HFFc6 (cell line): ENCODE measurements around the gene BBS1. TPM values are rescaled to one million over a fixed set of nuclear protein-coding genes. Genes with fewer than 3 reads are reported as not detected.
A peak's percentile ranks its signal among the peaks of the same experiment; 100 is the strongest.

Experiments
- DNase-seq: peaks from one replicate; pipeline ENCODE4 v3.0.0-alpha.2; 2018
- H3K27ac Mint-ChIP-seq: 2 replicates; pipeline ENCODE4 v1.8.0; 2020; ENCODE audit warnings: mild to moderate bottlenecking, mixed read lengths
- H3K27me3 Mint-ChIP-seq: 2 replicates; pipeline ENCODE4 v1.8.0; 2021; ENCODE audit warnings: mild to moderate bottlenecking, moderate library complexity, mixed read lengths; ENCODE audit not compliant: insufficient read depth
- H3K36me3 Mint-ChIP-seq: 2 replicates; pipeline ENCODE4 v1.8.0; 2021; ENCODE audit warnings: low read depth, mixed read lengths
- H3K4me1 Mint-ChIP-seq: 2 replicates; pipeline ENCODE4 v1.8.0; 2020; ENCODE audit warnings: low read depth, mixed read lengths
- H3K4me3 Mint-ChIP-seq: 2 replicates; pipeline ENCODE4 v1.8.0; 2020; ENCODE audit warnings: mild to moderate bottlenecking, moderate library complexity, mixed read lengths
- H3K9me3 Mint-ChIP-seq: 2 replicates; pipeline ENCODE4 v1.8.0; 2020; ENCODE audit warnings: mild to moderate bottlenecking, mixed read lengths
- total RNA-seq, 6 experiments: library from RNA; stranded (reverse); fragmentation: NEBNext Ultra II Directional; extraction: Animal tissue kit (Norgen Biotek cat#: 25700); gene quantifications; 2 replicates in 1 of 6; 3 replicates in 5 of 6; pipeline ENCODE4 v1.2.3, GENCODE V29; 2021
- TF ChIP-seq, protein P1 (sequence below): fragments of 200-600 bp; sonication (generic); IDR thresholded peaks from 2 replicates; pipeline ENCODE4 v1.5.0; 2021; ENCODE audit warnings: antibody characterized with exemption, mild to moderate bottlenecking

The BBS1 gene
- total RNA-seq, 6 experiments from 2014 or later = 14.9 to 21.4 (median 17.3) TPM

DNA sequence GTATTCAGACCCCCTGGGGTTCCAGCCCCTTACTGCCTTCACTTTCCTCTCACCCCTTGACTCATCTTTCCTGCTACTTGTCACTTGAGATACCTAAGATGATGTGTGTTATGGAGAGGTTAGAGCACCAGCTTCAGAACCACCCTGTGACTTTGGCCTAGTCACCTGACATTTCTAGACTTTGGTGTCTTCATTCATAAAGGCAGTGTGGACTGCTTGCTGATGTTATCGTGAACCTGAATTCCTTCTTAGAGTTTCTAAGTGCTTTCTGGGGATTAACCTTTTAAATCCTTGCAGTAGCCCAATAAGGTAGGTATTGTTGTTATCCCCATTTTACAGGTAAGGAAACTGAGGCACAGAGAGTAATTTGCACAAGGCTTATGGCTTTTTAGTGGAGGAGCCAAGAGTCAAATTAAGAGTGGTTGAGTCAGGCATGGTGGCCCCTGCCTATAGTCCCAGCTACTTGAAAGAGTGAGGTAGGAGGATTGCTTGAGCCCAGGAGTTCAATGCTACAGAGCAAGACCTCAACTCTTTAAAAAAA lies 5.1 kb upstream of the BBS1 start:
- H3K4me1 Mint-ChIP-seq = no peaks in the 10 kb centered on the region
- TF ChIP-seq, protein P1, sequence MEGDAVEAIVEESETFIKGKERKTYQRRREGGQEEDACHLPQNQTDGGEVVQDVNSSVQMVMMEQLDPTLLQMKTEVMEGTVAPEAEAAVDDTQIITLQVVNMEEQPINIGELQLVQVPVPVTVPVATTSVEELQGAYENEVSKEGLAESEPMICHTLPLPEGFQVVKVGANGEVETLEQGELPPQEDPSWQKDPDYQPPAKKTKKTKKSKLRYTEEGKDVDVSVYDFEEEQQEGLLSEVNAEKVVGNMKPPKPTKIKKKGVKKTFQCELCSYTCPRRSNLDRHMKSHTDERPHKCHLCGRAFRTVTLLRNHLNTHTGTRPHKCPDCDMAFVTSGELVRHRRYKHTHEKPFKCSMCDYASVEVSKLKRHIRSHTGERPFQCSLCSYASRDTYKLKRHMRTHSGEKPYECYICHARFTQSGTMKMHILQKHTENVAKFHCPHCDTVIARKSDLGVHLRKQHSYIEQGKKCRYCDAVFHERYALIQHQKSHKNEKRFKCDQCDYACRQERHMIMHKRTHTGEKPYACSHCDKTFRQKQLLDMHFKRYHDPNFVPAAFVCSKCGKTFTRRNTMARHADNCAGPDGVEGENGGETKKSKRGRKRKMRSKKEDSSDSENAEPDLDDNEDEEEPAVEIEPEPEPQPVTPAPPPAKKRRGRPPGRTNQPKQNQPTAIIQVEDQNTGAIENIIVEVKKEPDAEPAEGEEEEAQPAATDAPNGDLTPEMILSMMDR = no peak
- H3K36me3 Mint-ChIP-seq = peaks cover 4% of the 10 kb centered on the region; the same call in 1 of the 2 replicates
- H3K4me3 Mint-ChIP-seq = no peak overlapping the region
- H3K27me3 Mint-ChIP-seq = no peaks in the 10 kb centered on the region; the same call in 1 of the 2 replicates
- H3K9me3 Mint-ChIP-seq = no peaks in the 10 kb centered on the region
- no peak for DNase-seq
- no peak overlapping the region for H3K27ac Mint-ChIP-seq

DNA sequence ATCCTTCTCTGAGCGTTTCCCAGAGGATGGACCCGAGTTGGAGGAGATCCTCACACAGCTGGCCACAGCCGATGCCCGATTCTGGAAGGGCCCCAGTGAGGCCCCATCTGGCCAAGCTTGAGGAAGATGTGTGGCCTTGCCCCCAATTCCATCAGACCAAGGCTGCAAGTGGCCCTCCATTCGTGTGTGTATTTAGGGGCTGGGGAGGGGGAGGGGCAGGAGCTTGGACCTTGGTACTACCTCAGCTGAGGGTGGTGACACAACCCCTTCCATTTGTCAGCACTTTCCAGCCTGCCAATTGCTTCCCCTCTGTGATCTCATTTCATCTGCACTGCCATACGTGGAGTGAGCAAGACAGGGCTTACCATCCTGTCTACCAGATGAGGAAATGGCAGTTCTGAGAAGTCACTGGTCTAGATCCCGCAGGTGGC lies 1.3 kb upstream of the BBS1 start:
- H3K36me3 Mint-ChIP-seq = peaks cover 4% of the 10 kb centered on the region; the same call in 1 of the 2 replicates

DNA sequence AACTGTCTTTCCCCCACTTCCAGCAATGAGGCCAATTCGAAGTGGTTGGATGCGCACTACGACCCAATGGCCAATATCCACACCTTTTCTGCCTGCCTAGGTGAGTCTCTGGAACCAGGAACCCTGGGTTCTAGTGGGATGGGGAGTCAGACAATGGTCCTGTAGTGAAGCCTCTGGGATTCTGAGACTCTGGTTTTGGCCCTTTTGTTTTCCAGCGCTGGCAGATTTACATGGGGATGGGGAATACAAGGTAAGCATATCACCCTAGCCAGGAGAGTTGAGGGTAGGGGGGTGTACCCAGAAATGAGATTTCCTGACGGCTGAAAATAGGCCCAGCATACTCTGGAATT lies 530 bp downstream of the BBS1 start:
- peaks cover 9% of the 10 kb centered on the region for H3K4me1 Mint-ChIP-seq
- H3K9me3 Mint-ChIP-seq = no peaks in the 10 kb centered on the region
- H3K27me3 Mint-ChIP-seq = no peaks in the 10 kb centered on the region; the same call in 1 of the 2 replicates
- TF ChIP-seq, protein P1 = no peak
- peak overlapping the region; percentile 99 for H3K4me3 Mint-ChIP-seq
- DNase-seq = no peak
- H3K36me3 Mint-ChIP-seq = no peaks in the 10 kb centered on the region
- H3K27ac Mint-ChIP-seq = peak overlapping the region; percentile 69

More for the DNA sequence above, 1.3 kb upstream of the BBS1 start:
- no peak for DNase-seq
- H3K27ac Mint-ChIP-seq = no peak overlapping the region
- TF ChIP-seq, protein P1 = no peak
- H3K4me1 Mint-ChIP-seq = peaks cover 9% of the 10 kb centered on the region
- no peaks in the 10 kb centered on the region; the same call in 1 of the 2 replicates for H3K27me3 Mint-ChIP-seq
- no peaks in the 10 kb centered on the region for H3K9me3 Mint-ChIP-seq
- H3K4me3 Mint-ChIP-seq = no peak overlapping the region

DNA sequence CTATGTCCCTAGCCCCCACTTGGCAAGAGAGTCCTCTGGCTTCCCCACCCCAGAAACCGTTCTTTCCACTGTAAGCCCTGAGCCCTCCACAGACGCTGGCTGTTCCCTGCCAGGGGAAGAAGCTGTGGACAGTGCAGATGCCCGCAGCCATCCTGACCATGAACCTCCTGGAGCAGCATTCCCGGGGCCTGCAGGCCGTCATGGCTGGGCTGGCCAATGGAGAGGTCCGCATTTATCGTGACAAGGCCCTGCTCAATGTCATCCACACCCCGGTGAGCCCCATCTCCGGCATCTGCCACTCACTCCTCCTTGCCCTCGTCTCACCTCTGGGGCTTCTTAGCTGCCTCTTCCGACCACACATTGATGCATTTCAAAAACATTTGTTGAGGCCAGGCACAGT lies 13.2 kb downstream of the BBS1 start:
- DNase-seq = no peak
- H3K4me3 Mint-ChIP-seq = no peak overlapping the region
- no peaks in the 10 kb centered on the region for H3K9me3 Mint-ChIP-seq
- no peak overlapping the region for H3K27ac Mint-ChIP-seq
- TF ChIP-seq, protein P1 = no peak
- H3K27me3 Mint-ChIP-seq = peaks cover 4% of the 10 kb centered on the region
- peaks cover 11% of the 10 kb centered on the region; the same call in 1 of the 2 replicates for H3K36me3 Mint-ChIP-seq
- H3K4me1 Mint-ChIP-seq = no peaks in the 10 kb centered on the region

DNA sequence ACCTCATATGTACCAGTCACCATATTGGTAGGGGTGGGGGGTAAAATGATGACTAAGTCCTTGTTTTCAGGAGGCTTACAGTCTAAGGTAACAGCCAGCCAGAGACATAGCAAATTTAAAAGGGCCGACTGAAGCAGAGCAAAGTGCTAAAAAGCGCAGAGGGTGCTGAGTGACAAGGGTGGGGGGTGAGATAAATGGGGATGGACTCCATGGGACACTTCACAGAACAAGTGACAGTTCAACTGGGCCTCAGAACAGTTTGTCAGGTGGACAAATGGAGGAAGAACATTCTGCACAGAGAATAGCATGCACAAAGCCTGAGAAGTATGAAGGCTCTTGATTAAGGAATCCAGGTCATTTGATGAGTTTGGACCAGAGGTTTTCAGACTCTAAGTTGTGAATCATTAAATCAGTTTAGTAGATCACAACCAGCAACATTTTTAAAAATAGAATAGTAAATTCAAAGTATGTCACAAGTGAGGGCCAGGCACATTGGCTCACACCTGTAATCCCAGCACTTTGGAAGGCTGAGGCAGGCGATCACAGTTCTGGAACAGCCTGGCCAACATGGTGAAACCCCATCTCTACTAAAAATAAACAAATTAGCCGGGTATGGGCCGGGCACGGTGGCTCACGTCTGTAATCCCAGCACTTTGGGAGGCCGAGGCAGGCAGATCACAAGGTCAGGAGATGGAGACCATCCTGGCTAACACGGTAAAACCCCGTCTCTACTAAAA lies 14.0 kb downstream of the BBS1 start:
- DNase-seq = no peak
- no peaks in the 10 kb centered on the region for H3K4me1 Mint-ChIP-seq
- H3K36me3 Mint-ChIP-seq = peaks cover 11% of the 10 kb centered on the region; the same call in 1 of the 2 replicates
- H3K27ac Mint-ChIP-seq = no peak overlapping the region
- peaks cover 4% of the 10 kb centered on the region for H3K27me3 Mint-ChIP-seq
- no peaks in the 10 kb centered on the region for H3K9me3 Mint-ChIP-seq
- TF ChIP-seq, protein P1 = no peak
- no peak overlapping the region for H3K4me3 Mint-ChIP-seq
